GM19351 (cell line): Measurements from ENCODE around the gene IL18R1.
A peak's percentile ranks its signal among the peaks of the same experiment; 100 is the strongest.

Source experiments
- ATAC-seq: cut with Tn5 transposase; IDR thresholded peaks from one replicate; pipeline ENCODE4 v1.9.1; 2021; ENCODE audit warnings: mild to moderate bottlenecking, moderate library complexity; ENCODE audit not compliant: unreplicated experiment

The IL18R1 gene

DNA sequence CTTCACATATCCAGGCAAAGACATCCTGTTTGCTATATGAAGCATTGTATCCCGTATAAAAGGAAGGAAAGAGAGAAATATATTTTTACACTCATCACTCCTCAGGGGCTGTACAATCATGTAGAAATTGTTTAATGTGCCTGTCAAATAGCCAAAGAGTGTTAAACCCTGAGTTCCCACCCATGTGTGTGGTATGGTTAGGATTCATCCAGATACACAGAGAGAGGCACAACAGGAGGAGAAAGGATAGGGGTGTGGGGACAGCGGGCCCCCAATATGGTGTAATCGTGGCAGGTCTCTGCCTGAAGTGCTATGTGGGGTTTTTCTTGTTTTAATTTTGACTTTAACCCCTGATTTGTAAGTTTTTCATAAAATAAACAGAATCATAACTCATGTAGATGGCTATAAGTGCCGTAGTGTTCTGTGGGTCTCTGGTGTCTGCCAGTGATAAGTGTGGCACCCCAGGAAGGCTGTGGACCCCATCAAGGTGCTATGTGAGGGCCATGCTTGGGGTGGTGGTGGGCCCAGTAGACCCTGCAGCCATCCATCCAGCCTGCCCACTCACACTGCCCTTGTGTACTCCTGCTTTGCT lies 10.2 kb upstream of the IL18R1 start:
- ATAC-seq = no peak

- no peak for ATAC-seq
Observed at GRCh38 chr2:102346381-102347130, 9.0 kb upstream of the IL18R1 start.

- ATAC-seq = no peak
Observed at GRCh38 chr2:102350137-102350793, 5.3 kb upstream of the IL18R1 start.

GRCh38 chr2:102356381-102356712 lies 751 bp downstream of the IL18R1 start:
- no peak for ATAC-seq

DNA sequence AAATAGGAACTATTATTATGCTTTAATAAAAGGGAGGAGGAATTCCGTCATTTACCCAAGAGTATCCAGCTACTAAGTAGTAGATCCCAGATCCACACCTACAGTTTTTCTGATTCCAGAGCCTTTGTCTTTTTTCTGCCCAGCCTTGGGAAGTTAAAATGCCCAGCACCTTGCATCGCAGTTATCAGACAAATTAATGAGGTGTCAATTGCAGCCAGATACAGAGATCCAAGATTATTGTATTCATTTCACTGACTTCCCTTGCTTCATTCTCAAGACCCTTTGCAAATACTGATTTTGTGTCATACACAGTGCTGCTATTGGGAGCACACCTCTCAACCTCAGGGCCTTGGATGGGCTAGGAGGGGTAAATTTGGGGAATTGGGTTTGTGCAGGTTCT lies 1.1 kb downstream of the IL18R1 start:
- ATAC-seq = no peak

DNA sequence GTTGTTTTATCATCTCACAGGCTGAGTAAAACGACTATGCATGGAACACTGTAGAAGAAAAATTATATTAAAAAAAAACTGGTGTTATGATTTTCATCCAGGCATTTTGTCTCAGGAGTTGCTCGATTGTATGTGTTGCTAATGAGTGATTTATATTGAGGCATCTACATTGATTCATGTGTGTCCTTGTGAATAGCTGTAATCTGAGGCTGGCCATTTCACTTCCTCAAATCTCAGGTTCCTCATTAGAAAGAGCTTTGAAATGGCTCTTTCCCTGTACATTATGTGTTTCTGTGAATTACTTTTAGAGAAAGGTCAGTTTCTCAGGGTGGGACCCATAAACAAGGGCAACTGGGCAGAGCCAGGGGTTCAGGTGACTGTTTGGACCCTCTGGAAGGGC lies 2.3 kb downstream of the IL18R1 start:
- peak; percentile 32 for ATAC-seq

GRCh38 chr2:102358496-102358895 lies 2.9 kb downstream of the IL18R1 start:
- no peak for ATAC-seq

GRCh38 chr2:102359527-102359926 lies 3.9 kb downstream of the IL18R1 start:
- no peak for ATAC-seq

DNA sequence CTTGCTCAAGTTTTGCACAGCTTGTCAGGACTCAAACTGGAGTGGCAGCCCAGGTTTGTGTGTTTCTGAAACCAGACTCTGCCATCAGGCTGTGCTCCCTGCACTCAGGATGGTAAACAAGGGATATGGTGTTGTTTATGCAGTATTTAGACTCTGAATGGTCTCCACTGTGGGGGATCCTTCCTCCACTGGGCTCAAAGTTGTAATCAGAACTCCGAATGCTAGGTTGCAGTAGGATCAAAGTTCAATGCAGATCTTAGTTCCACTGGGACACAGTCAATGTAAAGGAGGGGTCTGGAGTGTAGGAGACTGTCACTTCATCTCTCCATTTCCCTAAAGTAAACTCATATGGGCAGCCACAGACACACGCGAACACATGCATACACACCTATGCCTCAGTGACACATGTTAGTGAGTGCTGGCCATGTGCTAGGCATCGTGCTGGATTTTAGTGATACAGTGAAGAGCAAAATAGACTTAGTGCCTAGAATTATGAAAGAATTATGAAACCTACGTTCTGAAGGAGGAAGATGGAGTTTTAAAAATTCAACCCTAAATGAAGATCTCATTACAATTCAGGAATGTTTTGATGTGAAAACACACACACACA lies 6.1 kb downstream of the IL18R1 start:
- no peak for ATAC-seq

DNA sequence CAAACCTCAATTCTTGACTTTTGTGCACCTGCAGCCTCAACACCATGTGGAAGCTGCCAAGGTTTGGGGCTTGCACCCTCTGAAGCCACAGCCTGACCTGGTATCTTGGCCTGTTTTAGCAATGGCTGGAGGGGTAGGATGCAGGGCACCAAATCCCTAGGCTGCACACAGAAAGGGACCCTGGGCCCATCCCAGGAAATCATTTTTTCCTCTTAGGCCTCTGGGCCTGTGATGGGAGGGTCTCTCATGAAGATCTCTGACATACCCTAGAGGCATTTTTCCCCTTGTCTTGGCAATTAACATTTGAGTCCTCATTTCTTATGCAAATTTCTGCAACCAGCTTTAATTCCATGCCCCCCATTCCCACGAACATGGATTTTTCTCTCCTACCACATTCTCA lies 10.2 kb downstream of the IL18R1 start:
- ATAC-seq = no peak

GRCh38 chr2:102366406-102367112 lies 11.0 kb downstream of the IL18R1 start:
- peak; percentile 70 for ATAC-seq

GRCh38 chr2:102367331-102367971 lies 11.9 kb downstream of the IL18R1 start:
- ATAC-seq = peak; percentile 70

GRCh38 chr2:102368461-102369109 lies 13.0 kb downstream of the IL18R1 start:
- ATAC-seq = no peak

- ATAC-seq = no peak
Observed at GRCh38 chr2:102369866-102370265, 14.3 kb downstream of the IL18R1 start.

GRCh38 chr2:102376052-102376591 lies 20.5 kb downstream of the IL18R1 start:
- ATAC-seq = no peak

DNA sequence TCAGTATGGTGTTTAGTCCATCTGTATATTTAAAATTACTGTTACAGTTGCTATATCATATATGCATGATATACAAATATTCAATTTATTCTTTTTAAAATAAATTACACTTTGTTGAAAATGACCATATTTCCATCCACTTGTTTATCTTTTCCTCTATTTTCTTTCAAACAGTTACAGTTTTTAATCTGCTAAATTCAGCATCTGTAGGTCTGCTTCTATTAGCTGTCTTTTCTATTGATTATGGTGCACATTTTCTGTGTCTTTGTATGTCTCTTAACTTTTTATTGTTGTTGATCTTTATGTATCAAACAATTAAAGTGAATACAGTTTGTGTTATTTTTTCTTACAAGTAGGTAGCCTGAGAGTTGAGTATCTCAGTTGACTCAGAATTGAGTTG lies 28.1 kb downstream of the IL18R1 start:
- ATAC-seq = no peak

GRCh38 chr2:102385522-102385921 lies 29.9 kb downstream of the IL18R1 start:
- no peak for ATAC-seq

DNA sequence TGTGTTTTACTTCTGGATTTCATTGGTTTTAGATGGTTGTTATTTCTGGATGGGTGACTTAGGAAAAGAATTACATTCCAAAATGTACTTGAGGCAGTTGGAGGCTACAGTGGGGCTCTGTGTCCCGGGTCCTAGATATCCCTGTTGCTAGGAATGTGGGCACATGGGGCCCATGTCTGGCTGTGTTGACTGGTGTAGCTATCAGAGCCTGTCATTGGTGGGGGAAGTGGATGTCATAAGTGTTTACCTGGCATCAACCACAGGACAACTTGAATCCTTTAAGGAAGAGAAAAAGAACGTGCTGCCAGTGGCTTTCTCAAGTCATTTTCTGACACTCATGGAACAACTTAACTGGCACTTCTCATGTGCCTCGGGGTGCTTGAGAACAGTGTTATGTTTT lies 30.4 kb downstream of the IL18R1 start:
- ATAC-seq = no peak

GRCh38 chr2:102386867-102387541 lies 31.4 kb downstream of the IL18R1 start:
- ATAC-seq = peak; percentile 56
